CD14-positive monocyte (primary cell): ENCODE data around the gene TMEM53. TPM values are rescaled to one million over a fixed set of nuclear protein-coding genes. Genes with fewer than 3 reads are reported as not detected.

Source experiments
- DNase-seq, 3 donors: peaks; one replicate each; pipeline ENCODE4 v3.0.0-alpha.2; 2011 to 2022
- H2AFZ ChIP-seq: 2 replicates; pipeline ENCODE4 v1.6.0; 2012; ENCODE audit warnings: mild to moderate bottlenecking, low read depth, low read length, inconsistent platforms; ENCODE audit not compliant: insufficient read depth, poor library complexity, severe bottlenecking
- H3K27ac ChIP-seq, 2 donors: 1 replicate in 1 of 2; 2 replicates in 1 of 2; pipeline ENCODE4 v1.5.1; 2012 to 2013; ENCODE audit warnings: low read length in 2 of 2, control low read depth in 1 of 2, inconsistent platforms in 1 of 2, low read depth in 1 of 2, mild to moderate bottlenecking in 1 of 2
- H3K27me3 ChIP-seq, 2 donors: one replicate each; pipeline versions ENCODE4 v1.6.0 to v1.6.1; 2011 to 2013; ENCODE audit warnings: low read length in 2 of 2; ENCODE audit not compliant: control insufficient read depth in 2 of 2, insufficient read depth in 2 of 2
- H3K36me3 ChIP-seq, 2 donors: replicated peaks in 1 of 2; 1 replicate in 1 of 2; 2 replicates in 1 of 2; pipeline versions ENCODE4 v1.5.1 to v1.6.1; 2012 to 2013; ENCODE audit warnings: low read length in 2 of 2, control low read depth in 1 of 2, inconsistent platforms in 1 of 2, mild to moderate bottlenecking in 1 of 2; ENCODE audit not compliant: insufficient read depth in 2 of 2, control insufficient read depth in 1 of 2
- H3K4me1 ChIP-seq, 2 donors: 1 replicate in 1 of 2; 2 replicates in 1 of 2; pipeline versions ENCODE4 v1.5.1 to v1.6.1; 2012 to 2013; ENCODE audit warnings: low read length in 2 of 2, control low read depth in 1 of 2, inconsistent platforms in 1 of 2, mild to moderate bottlenecking in 1 of 2, moderate library complexity in 1 of 2; ENCODE audit not compliant: insufficient read depth in 2 of 2, control insufficient read depth in 1 of 2
- H3K4me2 ChIP-seq: replicated peaks from 2 replicates; pipeline ENCODE3; 2012; ENCODE audit warnings: low read length, moderate library complexity, mild to moderate bottlenecking; ENCODE audit not compliant: poor library complexity, severe bottlenecking; ENCODE audit errors: extremely low read depth
- H3K4me3 ChIP-seq, 3 experiments: fragments of 200-600 bp in 1 of 3; sonication (generic) in 1 of 3; replicated peaks in 1 of 3; 1 replicate in 2 of 3; 2 replicates in 1 of 3; pipeline ENCODE4 v1.5.1; 2011 to 2013; ENCODE audit warnings: low read length in 3 of 3, mild to moderate bottlenecking in 3 of 3, control low read depth in 2 of 3, low read depth in 2 of 3, inconsistent platforms in 1 of 3, moderate library complexity in 1 of 3
- H3K79me2 ChIP-seq: 2 replicates; pipeline ENCODE4 v1.6.0; 2012; ENCODE audit warnings: mild to moderate bottlenecking, control low read depth, inconsistent platforms, low read length, moderate library complexity; ENCODE audit not compliant: insufficient read depth
- H3K9ac ChIP-seq: 2 replicates; pipeline ENCODE4 v1.6.0; 2017; ENCODE audit warnings: low read length, mild to moderate bottlenecking; ENCODE audit not compliant: insufficient read depth, poor library complexity, severe bottlenecking
- H3K9me3 ChIP-seq, 2 donors: replicated peaks in 1 of 2; 1 replicate in 1 of 2; 2 replicates in 1 of 2; pipeline versions ENCODE4 v1.5.1 to v1.6.1; 2012 to 2013; ENCODE audit warnings: low read length in 2 of 2, control low read depth in 1 of 2; ENCODE audit not compliant: control insufficient read depth in 1 of 2, insufficient read depth in 1 of 2
- H4K20me1 ChIP-seq: 2 replicates; pipeline ENCODE4 v1.6.0; 2012; ENCODE audit warnings: mild to moderate bottlenecking, low read length, control low read depth, moderate library complexity; ENCODE audit not compliant: insufficient read depth
- H3K27ac Mint-ChIP-seq, 7 donors: one replicate each; pipeline ENCODE4 v1.8.0; 2020; ENCODE audit warnings: mild to moderate bottlenecking in 7 of 7, mixed read lengths in 7 of 7, moderate library complexity in 6 of 7, inconsistent platforms in 2 of 7
- H3K27me3 Mint-ChIP-seq, 3 donors: one replicate each; pipeline ENCODE4 v1.8.0; 2021 to 2022; ENCODE audit warnings: low read depth in 3 of 3, mild to moderate bottlenecking in 3 of 3, mixed read lengths in 3 of 3, moderate library complexity in 3 of 3, inconsistent platforms in 1 of 3
- H3K36me3 Mint-ChIP-seq, 2 donors: one replicate each; pipeline ENCODE4 v1.8.0; 2020; ENCODE audit warnings: mixed read lengths in 2 of 2, inconsistent platforms in 1 of 2, mild to moderate bottlenecking in 1 of 2
- H3K4me1 Mint-ChIP-seq: one replicate; pipeline ENCODE4 v1.8.0; 2020; ENCODE audit warnings: mild to moderate bottlenecking, mixed read lengths
- H3K4me3 Mint-ChIP-seq, 2 donors: one replicate each; pipeline ENCODE4 v1.8.0; 2020; ENCODE audit warnings: mild to moderate bottlenecking in 2 of 2, mixed read lengths in 2 of 2, moderate library complexity in 1 of 2
- H3K9me3 Mint-ChIP-seq, 7 donors: one replicate each; pipeline ENCODE4 v1.8.0; 2020 to 2022; ENCODE audit warnings: mixed read lengths in 7 of 7, mild to moderate bottlenecking in 6 of 7, moderate library complexity in 6 of 7, inconsistent platforms in 2 of 7
- CTCF ChIP-seq: fragments of 200-600 bp; IDR thresholded peaks from one replicate; pipeline ENCODE4 v1.8.0; 2022; ENCODE audit warnings: antibody characterized with exemption, mild to moderate bottlenecking
- WGBS: methylation state at CpG from one replicate; pipeline ENCODE4 v1.1.5; 2013; ENCODE audit warnings: missing lambda C conversion rate; ENCODE audit not compliant: insufficient coverage; 5-methylcytosine and 5-hydroxymethylcytosine counted together
- intact Hi-C, 2 donors: fragments of 100-400 bp; cut with micrococcal nuclease; formaldehyde crosslinking; loops; one replicate each; pipeline versions ENCODE4 v1.15.0 to v1.15.1; 2023
- polyA plus RNA-seq, 3 donors: library from polyadenylated mRNA; depleted of rRNA in 1 of 3; unstranded in 2 of 3; stranded (reverse) in 1 of 3; fragments of 300-500 nt in 2 of 3; fragments of >200 nt in 1 of 3; fragmentation: Illumina TruSeq in 2 of 3; gene quantifications; 1 replicate in 2 of 3; 2 replicates in 1 of 3; pipeline ENCODE4 v1.2.3, GENCODE V29; 2012 to 2021

The TMEM53 gene
- polyA plus RNA-seq, 3 donors, result 4.8 to 8.8 (median 8.6) TPM

- Mint-ChIP-seq H3K4me1 (peaks cover 28% of the 10 kb centered on the region), H3K27me3 (peaks cover 8 to 20% (median 19%) of the 10 kb centered on the region in 3 donors), H3K36me3 (peaks cover 0 to 2% of the 10 kb centered on the region in 2 donors), H3K4me3 (no peak overlapping the region), H3K27ac (no peak overlapping the region), H3K9me3 (no peaks in the 10 kb centered on the region)
- H3K27ac ChIP-seq, result no peak overlapping the region
- H3K4me2 ChIP-seq, result no peak overlapping the region
- H3K9me3 ChIP-seq, result no peaks in the 10 kb centered on the region
- intact Hi-C loops, result no loop called here
- H3K4me3 ChIP-seq, result no peak overlapping the region
- H3K79me2 ChIP-seq, result no peaks in the 10 kb centered on the region
- H3K4me1 ChIP-seq, result peaks cover 30% of the 10 kb centered on the region in 2 donors
- no peak overlapping the region for H2AFZ ChIP-seq
- TF ChIP-seq CTCF, result no peak
- no peak overlapping the region for H3K9ac ChIP-seq
- no peaks in the 10 kb centered on the region for H4K20me1 ChIP-seq
- no peaks in the 10 kb centered on the region for H3K36me3 ChIP-seq
- WGBS, result 94% methylated on average over 5 of the region's 7 CpGs
- no peak for DNase-seq
- peaks cover 0 to 2% of the 10 kb centered on the region in 2 donors for H3K27me3 ChIP-seq
Observed at GRCh38 chr1:44694863-44695478, 20.7 kb upstream of the TMEM53 start.

GRCh38 chr1:44693900-44694299, 19.6 kb upstream of the TMEM53 start:
- Histone ChIP-seq H3K36me3 (no peaks in the 10 kb centered on the region), H3K9me3 (no peaks in the 10 kb centered on the region), H2AFZ (no peak overlapping the region), H3K27me3 (peaks cover 0 to 2% of the 10 kb centered on the region in 2 donors), H3K4me3 (no peak overlapping the region), H3K27ac (no peak overlapping the region), H4K20me1 (no peaks in the 10 kb centered on the region), H3K4me2 (no peak overlapping the region), H3K79me2 (no peaks in the 10 kb centered on the region), H3K9ac (no peak overlapping the region), H3K4me1 (peaks cover 29% of the 10 kb centered on the region in 2 donors)
- Mint-ChIP-seq H3K27ac (peak overlapping the region in 1 of 7 donors; percentile 58), H3K36me3 (peaks cover 0 to 1% of the 10 kb centered on the region in 2 donors), H3K9me3 (no peaks in the 10 kb centered on the region), H3K27me3 (peaks cover 13 to 18% (median 18%) of the 10 kb centered on the region in 3 donors), H3K4me1 (peaks cover 28% of the 10 kb centered on the region), H3K4me3 (no peak overlapping the region)
- no peak for DNase-seq
- 100% methylated on average over 1 of the region's 3 CpGs for WGBS
- no peak for TF ChIP-seq CTCF
- intact Hi-C loops, result no loop called here
